Fibroblast of skin of left biceps (primary cell): ENCODE results near the gene ADCY5.

ENCODE experiments used
- DNase-seq, 2 experiments: peaks; one replicate each; pipeline ENCODE4 v3.0.0-alpha.2; 2013; ENCODE audit warnings: low read depth in 2 of 2

Gene ADCY5

DNA sequence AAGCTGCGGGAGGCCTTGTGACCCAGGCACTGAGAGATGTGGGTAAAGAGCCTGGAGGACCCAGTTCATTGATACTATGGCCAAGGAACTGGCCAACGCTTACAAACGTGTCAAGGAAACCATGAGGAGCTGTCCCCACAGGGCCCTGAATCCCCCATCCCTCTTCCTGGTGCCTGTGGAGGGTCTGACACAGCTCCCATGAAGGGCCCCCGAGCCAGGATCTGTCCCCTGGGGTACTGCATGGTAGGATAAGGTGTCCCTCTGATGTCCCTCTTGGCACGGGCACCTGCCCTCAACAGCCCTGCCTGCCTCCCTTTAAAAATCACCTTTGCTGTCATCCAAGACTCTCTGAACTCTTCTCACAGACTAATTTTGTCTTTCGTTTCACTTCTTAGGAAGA, 122.4 kb downstream of the ADCY5 start:
- no peak for DNase-seq

DNA sequence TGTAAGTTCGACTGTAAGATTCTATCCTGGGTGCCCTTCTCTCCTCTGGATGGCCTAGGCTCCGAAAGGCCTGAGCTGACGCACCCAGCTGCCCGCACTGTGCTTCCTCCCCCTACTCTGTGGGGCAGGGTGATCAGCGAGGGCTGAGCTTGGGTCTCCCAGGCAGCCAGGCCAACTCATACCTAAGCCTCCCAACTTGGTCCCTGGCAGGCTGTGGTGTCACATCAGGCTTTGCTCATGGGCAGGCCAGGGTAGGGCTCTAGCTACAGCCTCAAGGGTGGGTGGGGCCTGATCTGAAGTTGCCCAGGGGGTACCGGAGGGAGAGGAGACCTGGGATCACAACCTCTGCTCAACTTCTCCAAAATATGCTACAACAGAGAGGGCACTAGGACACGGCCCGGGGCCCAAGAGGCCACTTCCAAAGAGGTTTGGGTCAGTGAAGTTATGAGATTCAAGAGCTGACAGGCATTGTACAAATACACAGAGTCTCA, 123.1 kb downstream of the ADCY5 start:
- DNase-seq = no peak

DNA sequence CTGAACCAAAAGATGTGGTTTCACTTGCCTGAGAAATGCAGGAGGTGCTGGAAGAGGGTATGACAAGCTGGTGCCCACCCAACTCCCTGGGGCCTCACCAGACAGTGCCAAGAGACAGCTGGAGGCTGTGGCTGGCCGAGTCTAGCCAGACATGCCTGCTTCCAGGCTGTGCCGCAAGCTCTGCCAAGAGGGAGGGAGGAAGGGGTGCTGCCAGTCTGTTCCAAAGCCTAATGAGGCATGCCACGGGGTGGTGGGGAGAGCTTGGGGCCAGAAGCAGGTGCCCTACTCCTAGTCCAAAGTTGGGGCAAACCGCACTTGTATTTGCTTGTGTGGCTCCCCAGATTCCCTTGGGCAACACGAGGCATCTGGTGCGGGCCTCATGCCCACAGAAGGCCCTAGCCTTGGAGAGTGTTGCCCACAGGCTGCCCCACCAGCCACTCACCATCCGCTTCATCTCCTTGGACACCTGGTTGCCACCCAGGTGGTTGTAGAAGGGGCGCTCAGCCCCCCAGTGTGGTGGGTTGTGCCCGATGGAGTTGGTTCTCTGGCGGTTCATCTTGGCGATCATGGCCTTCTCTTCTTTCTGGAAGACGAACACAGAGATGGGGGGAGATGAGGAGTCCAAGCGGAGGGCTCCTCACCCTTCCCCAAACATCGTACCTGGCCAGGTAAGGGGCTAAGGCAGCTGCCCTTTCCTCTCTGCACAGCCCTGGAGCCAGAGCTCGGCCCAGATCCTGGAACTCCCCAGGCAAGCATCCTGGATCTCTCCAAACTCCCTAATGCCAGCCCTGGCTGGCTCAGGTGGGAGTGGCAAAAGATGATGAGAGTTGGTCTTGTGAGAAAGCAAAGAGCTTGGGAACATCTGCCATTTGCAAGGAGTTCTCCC, 123.8 kb downstream of the ADCY5 start:
- DNase-seq = no peak

DNA sequence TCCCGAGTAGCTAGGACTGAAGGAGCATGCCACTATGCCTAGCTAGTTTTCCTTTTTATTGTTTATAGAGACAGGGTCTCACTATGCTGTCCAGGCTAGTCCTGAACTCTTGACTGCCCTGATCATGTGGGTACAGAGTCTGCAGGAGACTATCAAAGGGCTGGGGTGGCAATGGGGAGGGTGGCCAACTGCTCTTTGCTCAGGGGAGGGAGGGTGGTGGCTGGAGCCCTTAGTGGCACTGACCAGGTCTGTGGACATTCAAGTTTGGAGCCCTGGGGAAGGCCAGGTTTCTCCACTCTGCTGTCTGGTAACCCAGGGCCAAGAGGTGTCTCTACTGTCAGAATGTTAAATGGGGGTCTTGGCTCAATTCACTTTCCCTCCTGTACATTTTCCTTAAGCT, 125.1 kb downstream of the ADCY5 start:
- DNase-seq = no peak

DNA sequence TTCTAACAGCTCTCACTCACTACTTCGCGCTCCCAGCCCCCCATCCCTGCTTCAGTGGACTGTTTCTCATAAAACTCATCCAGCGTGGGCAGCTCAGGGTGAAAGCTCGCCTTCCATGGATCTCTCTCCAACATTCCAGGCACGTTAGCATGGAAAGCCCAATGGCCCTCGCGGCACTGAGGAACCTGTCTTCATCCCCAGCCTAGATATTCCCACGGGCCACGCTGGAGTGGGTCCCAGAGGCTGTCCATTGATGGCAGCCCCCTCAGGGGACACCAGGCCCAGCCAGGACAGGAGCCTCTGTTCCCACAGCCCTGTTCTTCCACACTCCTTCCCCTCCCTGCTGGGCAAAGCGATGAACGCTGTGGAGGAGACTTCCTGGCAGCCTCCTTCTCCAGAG, 126.0 kb downstream of the ADCY5 start:
- DNase-seq = no peak

DNA sequence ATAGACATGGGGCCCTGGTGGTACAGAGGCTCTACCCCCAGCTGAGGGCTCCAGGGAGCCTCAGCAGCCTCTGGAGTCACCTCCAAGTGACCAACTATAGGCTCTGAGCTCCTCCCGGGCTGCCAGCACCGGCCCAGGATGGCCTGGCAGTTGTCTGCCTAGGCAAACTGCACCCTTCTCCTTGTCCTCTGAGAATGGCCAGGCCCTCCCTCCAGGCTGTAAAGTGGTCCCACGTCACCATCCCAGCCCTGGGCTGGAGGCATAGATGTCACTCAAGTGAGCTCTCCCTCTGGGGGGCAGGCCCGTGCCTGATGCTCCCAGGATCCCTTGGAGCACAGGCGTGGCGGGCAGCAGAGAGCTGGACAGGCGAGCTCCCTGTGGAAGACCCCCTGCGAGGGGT, 127.1 kb downstream of the ADCY5 start:
- DNase-seq = no peak

DNA sequence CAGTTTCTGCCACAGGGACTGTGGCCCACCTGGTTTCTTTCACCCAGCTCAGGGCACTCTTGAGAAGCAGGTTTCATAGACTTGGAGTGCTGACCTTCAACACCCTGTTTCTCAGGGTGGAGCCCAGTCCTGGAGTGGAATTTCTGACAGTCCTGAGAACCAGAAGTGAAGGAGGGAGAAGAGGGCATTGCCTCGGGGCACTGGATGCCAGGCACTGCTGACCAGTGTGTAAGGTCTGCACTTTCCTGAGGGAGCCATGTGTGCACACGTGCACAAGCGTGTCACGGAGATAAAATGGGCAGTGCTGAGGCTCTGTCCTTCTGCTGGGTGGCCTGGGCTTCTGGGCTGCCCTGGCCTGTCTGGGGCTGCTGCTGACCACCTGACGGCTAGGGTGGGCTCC, 128.7 kb downstream of the ADCY5 start:
- no peak for DNase-seq

DNA sequence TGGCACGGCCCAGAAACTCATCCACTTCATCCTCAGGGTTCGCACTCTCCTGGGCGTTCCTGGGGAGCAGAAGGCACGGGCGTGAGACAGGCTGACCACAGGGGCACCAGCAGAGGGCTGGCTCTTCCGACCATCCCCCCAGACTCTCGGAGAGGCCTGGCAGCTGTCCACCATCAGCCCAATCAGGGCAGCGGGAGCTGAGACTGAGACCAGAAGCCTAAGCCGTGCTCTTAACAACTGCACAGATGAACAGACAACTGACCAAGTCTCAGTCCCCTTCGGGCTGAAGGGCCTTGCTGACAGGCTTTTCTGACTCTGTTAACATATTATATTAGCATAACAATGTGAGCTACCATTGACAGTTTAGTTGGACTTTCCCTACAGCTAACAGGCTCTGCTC, 129.1 kb downstream of the ADCY5 start:
- no peak for DNase-seq

DNA sequence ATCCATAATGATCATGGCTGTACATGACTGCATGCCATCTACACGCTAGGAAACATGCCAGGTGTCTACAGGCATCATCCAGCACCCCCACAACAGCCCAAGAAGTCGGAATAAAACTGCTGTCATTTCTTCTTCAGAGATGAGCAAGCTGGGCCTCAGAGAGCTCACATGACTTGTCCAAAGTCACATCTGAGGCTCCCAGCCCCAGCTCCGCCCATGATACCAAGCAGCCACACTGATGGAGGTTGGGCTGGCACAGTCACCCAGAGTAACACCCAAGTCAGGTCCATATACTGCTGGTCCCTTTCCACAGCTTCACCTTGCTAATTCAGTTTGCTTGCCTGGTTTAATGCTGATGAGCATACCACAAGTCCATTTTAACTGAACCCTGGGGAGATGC, 130.5 kb downstream of the ADCY5 start:
- DNase-seq = no peak

DNA sequence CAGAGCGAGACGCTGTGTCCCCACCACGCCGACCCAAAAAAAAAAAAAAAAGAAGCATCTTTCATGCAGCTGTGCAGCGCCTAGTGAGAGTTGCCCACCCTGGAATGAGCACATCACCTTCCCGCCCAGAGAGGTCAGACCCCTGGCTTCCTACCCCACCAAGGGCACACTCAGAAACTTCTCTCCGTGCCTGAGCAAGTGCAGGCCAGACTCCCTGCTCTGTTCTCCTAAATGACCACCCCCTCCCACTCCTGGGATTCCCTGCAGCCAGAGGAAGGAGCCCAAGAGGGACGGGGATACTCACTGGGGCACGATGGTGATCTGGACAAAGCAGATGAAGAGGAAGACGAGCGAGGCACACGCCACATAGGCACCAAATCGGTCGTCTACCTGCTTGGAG, 131.2 kb downstream of the ADCY5 start:
- no peak for DNase-seq

DNA sequence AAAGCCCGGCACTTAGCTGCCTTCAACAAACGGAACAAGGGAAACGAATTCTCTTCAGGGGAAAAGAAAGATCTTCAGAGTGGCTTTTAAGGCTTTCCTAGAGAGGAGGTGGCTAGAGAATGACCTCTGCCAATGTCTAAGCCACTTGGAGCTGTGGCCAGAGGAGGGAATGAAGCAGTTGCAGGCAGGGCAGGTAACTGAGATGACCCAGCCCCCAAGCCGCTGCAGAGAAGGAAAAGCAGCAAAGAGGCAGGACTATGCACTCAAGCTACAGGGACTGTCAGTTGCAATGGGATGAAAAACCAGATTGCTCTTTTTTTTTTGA, 133.7 kb downstream of the ADCY5 start:
- DNase-seq = no peak

DNA sequence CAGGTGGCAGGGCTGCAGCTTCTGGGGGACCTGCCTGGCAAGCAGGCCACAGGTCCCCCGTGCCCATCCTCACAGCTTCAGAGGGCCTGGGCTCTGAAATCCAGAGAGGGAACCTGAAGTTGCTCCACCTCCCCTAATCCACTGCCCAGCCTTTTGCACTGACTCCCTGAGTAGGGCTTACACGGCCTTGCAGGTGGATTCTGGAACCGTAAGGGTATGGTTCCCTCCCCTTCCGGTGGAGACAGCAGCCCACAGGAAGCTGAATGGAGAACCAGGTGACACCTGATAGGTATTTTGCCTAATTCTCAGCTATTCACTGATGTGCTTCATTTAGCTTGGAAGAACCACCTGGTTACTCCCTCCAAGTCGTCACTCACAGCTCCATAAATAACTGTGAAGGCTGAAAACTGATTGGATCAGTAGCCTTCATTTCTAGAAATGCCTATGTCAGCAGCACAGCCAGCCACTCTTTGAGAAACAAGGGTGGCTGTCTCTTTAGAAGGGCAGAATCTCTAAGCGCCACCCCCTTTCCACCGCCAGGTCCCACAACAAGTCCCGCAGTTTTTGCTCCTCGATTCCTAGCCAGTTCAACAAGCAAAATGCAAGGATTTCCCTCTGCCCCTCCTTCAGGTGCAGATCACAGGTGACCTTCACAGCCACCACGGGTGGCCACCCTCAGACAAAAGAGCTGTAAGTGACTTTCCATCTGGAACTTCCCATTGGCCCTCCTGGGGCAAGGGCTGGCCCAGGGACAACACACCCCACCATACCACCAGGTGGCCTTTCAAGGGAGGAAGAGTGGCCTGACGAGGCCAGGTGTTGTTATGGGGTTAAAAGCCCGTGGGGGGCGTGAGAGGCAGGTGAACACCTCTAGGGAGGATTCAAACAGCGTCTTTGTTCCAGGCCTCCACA, 134.3 kb downstream of the ADCY5 start:
- DNase-seq = no peak

DNA sequence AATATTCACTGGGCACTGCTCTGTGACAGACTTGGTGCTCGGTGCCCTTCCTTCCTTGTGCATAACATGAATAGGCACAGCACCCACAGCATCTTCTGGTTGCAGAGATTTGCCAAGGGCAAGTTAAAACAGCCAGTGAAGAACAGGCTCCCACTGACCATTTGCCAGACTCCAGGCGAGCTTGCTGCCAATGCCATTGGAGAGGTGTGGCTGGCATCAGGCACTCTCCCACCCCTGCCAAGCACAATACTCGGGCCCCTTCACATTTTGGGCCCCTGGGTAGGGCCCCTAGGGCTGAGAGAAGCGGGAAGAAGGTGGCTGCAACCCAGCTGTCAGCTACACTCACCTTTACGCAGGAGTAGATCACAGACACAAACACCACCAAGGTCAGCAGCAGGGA, 135.0 kb downstream of the ADCY5 start:
- DNase-seq = no peak

DNA sequence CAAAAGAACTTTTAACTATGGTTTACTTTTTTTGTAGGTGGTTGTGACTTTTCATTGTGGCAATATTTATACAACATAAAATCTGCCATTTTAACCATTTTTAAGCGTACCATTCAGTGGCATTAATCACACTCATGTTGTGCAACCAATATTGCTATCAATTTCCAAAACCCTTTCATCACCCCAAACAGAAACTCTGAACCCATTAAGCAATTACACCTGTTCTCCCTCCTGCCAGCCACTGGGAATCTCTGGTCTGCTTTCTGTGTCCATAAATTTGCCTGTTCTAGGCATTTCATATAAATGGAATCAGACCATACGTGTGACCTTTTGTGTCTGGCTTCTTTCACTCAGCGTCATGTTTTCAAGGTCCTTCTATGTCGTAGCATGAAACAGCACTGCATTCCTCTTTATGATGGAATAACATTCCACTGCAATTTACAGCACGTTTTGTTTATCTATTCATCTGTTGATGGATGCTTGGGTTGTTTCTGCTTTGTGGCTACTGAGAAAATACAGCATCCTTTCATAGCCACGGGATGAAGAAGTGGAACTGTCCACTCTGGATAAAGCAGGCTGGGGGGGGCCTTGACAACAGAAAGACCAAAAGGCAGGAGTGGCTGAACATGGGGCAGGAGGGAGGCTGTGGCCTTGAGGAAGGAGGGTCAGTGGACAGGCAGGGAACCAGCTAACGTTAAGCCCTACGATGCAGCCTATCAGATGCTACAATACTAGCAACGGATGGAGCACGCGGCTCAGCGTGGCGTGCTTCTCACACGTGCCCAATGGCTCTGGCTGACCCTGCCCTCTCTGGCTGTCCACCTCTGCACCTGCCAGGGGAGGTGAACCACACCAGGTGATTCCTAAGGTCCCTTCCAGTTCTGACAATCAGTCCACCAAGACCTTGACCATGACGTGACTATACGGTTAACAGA, 136.3 kb downstream of the ADCY5 start:
- no peak for DNase-seq

DNA sequence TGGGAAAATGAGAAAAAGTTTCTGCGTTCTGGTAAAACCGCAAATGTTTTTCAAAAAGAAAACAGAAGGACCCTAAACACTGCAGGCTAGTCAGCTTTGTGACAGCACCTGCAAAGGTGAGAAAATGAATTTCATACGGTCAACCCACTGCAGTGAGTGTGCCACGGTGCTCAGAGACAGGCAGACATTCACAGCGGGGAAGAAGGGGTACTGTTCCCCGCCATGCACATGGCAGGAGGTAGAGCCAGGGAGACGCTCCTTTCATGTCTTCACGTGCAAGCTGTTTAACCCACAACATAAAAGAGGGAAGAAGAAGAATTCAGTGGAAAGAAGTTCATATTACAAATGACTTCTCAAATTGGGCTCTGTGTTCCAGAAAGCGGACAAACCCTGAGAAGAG, 137.7 kb downstream of the ADCY5 start:
- DNase-seq = no peak

DNA sequence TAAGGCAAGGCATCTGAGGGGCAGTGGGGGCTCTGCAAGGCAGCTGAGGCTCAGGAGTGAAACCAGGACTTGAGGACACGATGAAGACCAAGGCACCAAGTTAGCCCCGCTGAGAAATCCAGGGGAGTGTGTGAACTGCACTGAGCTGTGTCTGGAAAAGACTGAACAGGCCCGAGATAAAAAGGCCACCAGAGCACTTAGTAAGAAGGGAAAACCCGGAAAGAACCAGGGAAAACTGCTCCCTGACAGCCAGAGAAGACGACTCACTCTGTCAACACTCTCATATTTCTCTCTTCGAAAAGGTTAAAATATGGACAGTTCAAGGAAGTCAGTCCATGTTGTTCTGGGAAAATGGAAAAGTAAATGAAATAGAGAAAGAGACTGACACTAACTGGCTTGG, 138.1 kb downstream of the ADCY5 start:
- no peak for DNase-seq

DNA sequence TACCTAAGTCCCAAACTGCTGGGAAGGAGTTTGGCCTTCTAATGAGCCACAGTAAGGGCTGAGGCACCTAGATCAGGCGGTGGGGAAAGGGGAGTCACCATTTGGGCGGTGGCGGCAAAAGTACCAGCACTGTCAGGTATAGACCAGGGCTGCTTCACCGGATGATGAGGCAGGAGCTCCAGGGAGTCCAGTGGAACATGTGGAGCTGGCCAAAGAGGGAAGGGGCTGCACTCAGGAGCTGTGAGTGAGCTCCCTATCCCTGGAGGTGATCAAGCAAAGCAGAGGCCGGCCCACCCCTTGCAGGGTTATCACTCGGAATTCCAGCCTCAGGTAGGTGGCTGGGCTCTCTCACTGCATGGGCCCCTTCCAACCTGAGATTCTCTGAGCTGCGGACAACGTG, 138.7 kb downstream of the ADCY5 start:
- DNase-seq = no peak

DNA sequence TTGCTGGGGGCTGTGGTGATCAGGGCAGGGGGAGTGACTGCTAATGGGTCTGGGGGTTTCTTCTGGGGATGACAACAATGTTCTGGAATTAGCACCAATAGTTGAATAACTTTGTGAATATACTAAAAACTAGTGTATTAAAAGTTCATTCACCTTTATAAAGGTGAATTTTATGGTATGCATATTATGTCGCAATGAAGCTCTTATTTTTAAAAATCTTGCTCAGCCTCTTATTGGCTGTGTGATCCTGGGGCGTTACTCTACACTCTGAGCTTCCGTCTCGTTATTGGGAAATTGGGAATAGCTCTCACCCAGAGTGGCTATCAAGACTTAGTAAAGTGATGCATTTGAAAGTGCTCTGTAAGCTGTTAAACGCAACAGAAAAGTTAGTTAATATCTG, 141.8 kb downstream of the ADCY5 start:
- DNase-seq = no peak

DNA sequence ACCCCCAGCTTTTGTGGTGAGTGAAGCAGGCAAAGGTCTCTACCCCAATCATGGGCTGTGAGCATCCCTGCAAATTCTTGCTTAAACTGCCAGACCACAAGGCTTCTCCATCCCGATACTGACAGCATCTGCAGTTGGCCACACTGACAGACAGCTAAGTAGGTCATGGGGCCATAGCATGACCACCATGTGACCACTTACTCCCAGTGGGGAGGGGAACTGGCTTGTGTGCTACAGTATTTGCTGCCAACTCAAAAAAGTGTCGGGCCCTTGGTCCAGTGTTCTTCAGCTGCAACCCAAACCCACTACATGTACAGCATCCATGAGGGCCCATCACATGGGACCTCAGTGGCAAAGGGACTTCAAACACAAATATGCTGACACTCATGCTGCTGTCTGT, 143.7 kb downstream of the ADCY5 start:
- DNase-seq = no peak

DNA sequence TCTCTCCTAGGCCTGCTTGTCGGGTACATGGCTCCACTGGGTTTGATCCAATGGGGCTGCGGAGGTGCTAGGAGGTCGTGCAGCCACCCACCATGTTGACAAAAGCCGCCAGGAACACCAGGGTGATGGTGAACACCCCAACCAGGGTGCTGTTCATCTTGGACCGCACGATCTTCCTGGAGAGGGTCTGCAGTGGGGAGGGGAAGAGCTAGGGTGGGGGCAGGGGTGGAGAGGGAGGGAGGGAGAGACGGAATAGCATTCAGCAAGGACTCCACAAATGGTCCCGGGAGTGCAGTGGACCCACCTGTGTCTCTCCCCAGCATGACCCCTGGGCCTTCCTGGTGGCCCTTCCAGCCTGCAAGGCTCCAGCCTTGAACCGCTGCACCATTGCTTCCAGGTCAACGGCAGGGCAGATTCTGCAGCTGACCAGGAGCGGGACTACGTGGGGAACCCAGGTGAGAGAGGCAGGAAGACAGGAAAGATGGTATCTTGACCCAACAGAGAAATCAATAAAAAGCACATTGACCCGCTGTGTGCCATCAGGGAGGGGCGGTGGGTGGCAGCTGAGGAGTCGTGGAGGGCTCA, 144.8 kb downstream of the ADCY5 start:
- no peak for DNase-seq

DNA sequence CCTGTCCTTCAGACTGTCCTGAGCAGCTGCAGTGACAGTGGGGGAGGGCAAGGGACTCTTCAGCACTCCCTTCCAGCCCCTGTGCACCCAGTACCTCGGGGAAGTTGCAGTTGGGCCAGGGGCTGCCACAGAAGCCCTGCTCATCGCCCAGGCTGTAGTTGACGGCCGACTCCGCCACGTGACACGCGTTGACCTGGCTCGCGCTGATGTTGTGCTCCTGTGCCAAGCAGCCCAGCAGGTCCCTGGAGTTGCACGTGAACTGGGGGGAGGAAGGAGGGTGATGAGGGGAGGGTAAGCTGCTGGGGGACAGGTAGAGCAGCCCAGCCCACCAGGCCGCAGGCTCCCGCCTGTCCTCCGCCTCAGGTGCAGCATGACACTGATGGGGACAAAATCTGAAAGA, 145.9 kb downstream of the ADCY5 start:
- DNase-seq = no peak
